Omental fat pad (tissue), 4 donors: ENCODE measurements around the gene RPL36AL. TPM values are rescaled to one million over a fixed set of nuclear protein-coding genes. Genes with fewer than 3 reads are reported as not detected.

Experiments used
- ATAC-seq: fragments of 150-250 bp; one replicate; pipeline ENCODE4 v1.9.1; 2016; ENCODE audit warnings: mild to moderate bottlenecking, moderate library complexity; ENCODE audit not compliant: low FRiP score
- DNase-seq: peaks from one replicate; pipeline ENCODE4 v3.0.0-alpha.2; 2019; ENCODE audit warnings: low spot score
- CTCF ChIP-seq, 3 donors: fragments of 450-650 bp; IDR thresholded peaks; one replicate each; pipeline ENCODE4 v1.5.1; 2016 to 2017; ENCODE audit warnings: antibody characterized with exemption in 3 of 3, mild to moderate bottlenecking in 3 of 3, moderate library complexity in 2 of 3
- small RNA-seq: library from RNA; depleted of rRNA; stranded (forward); fragments of <200 nt; gene quantifications from one replicate; pipeline ENCODE3, GENCODE V24; 2016
- total RNA-seq, 4 donors: library from RNA; depleted of rRNA; stranded (reverse); fragments of >200 nt; gene quantifications; one replicate each; pipeline ENCODE4 v1.1.0, GENCODE V29; 2016

RPL36AL gene
- total RNA-seq, 4 donors from 2014 or later: 150 to 280 (median 234) TPM

DNA sequence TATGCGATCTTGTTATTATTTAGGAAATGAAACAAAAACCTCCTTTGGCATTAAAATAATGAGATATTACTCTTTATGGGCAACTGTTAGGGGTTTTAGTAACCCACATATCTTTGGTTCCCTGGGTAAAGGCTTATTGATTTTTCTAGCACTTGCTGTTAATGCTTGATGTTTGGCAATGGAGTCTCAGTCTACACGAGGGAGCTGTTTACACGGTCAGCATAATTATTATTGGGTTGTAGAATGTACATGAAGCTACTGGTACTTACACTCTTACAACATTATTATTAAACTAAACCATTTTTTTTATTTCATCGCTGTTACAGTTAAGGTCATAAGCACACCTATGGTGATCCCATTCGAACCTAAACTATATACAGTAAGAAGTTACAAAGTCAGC lies 46.4 kb downstream of the RPL36AL start:
- no peak for DNase-seq
- ATAC-seq: no peak
- TF ChIP-seq CTCF (IDR thresholded peaks at IDR 0.05): no peak

DNA sequence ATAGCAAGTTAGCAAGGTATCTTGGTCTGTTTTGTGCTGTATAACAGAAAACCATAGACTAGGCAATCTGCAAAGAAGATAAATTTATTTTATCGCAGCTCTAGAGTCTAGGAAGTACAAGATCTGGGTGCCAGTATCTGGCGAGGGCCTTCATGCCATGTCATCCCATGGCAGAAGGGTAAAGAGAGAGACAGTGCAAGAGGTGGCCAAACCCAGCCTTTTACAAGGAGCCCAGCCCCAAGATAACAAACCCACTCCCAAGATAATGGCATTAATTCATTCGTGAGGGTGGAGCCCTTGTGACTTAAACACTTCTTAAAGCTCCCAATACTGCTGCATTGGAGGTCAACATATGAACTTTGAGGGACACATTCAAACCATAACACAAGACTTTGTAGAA lies 51.1 kb downstream of the RPL36AL start:
- TF ChIP-seq CTCF (IDR thresholded peaks at IDR 0.05): no peak
- DNase-seq: no peak
- no peak for ATAC-seq

Small RNA genes within 50 kb of the gene (small RNA-seq; reads per million reads assigned to genes)
- gene AL139099.3 (not detected), gene AL139099.4 (not detected), gene RF00019 (not detected)

Other genes with a start within 250 kb of the RPL36AL start
- over 10,000 TPM in 1 of 4 donors, 1,000 to 10,000 TPM in 3; 4,173 to 10,135 (median 9,095) TPM for gene RPS29, start 34.2 kb downstream of the RPL36AL start, total RNA-seq
- 10 to 100 TPM in 2 of 4 donors, 1 to 10 TPM in 2; 5.0 to 15.6 (median 8.1) TPM for gene LRR1, start 21.7 kb downstream of the RPL36AL start, total RNA-seq
- 10 to 100 TPM; 32.3 to 70.6 (median 36.5) TPM for gene MGAT2, start 173 bp upstream of the RPL36AL start, total RNA-seq
- gene DNAAF2, start 14.6 kb upstream of the RPL36AL start, total RNA-seq: 10 to 100 TPM in 2 of 4 donors, 1 to 10 TPM in 2; 7.2 to 16.5 (median 10.3) TPM
- gene POLE2, start 67.6 kb upstream of the RPL36AL start, total RNA-seq: 1 to 10 TPM in 3 of 4 donors, under 1 TPM in 1; 0.84 to 2.6 (median 2.1) TPM
- gene KLHDC1, start 72.5 kb upstream of the RPL36AL start, total RNA-seq: 10 to 100 TPM in 1 of 4 donors, 1 to 10 TPM in 3; 2.9 to 10.2 (median 7.1) TPM
- gene KLHDC2, start 147.5 kb upstream of the RPL36AL start, total RNA-seq: 10 to 100 TPM; 30.5 to 82.4 (median 50.6) TPM
- 10 to 100 TPM; 59.6 to 87.8 (median 67.7) TPM for gene NEMF, start 232.2 kb upstream of the RPL36AL start, total RNA-seq